Keratinocyte (primary cell): Measurements from ENCODE around the gene TNS1. TPM values are rescaled to one million over a fixed set of nuclear protein-coding genes. Genes with fewer than 3 reads are reported as not detected.

Source experiments
- DNase-seq: peaks from one replicate; pipeline ENCODE4 v3.0.0-alpha.2; 2011; ENCODE audit warnings: low read depth, missing footprints, low spot score
- FAIRE-seq: peaks from 2 replicates; lab custom pipeline; 2011; peaks lifted over from hg19 to GRCh38; lab: Jason Lieb, UNC
- H2AFZ ChIP-seq: 2 replicates; pipeline ENCODE4 v1.6.0; 2012; ENCODE audit warnings: low read length, control low read depth, inconsistent platforms; ENCODE audit not compliant: control insufficient read depth
- H3K27ac ChIP-seq: 2 replicates; pipeline ENCODE4 v1.5.1; 2011; ENCODE audit warnings: low read length; ENCODE audit not compliant: control insufficient read depth, insufficient read depth
- H3K27me3 ChIP-seq: 3 replicates; pipeline ENCODE4 v1.6.0; 2011; ENCODE audit warnings: low read length; ENCODE audit not compliant: control insufficient read depth, insufficient read depth; ENCODE audit errors: extremely low read depth
- H3K36me3 ChIP-seq, 2 experiments: 2 replicates in 1 of 2; 3 replicates in 1 of 2; pipeline ENCODE4 v1.5.1; 2011; ENCODE audit warnings: low read length in 2 of 2, mild to moderate bottlenecking in 1 of 2; ENCODE audit not compliant: control insufficient read depth in 2 of 2, insufficient read depth in 2 of 2; ENCODE audit errors: extremely low read depth in 1 of 2
- H3K4me1 ChIP-seq: 3 replicates; pipeline ENCODE4 v1.5.1; 2011; ENCODE audit warnings: low read length; ENCODE audit not compliant: control insufficient read depth, insufficient read depth; ENCODE audit errors: extremely low read depth
- H3K4me2 ChIP-seq: 3 replicates; pipeline ENCODE4 v1.6.0; 2011; ENCODE audit warnings: low read depth, low read length; ENCODE audit not compliant: control insufficient read depth, insufficient read depth; ENCODE audit errors: extremely low read depth
- H3K4me3 ChIP-seq, 3 experiments: fragments of 200-600 bp in 1 of 3; sonication (generic) in 1 of 3; 2 replicates in 2 of 3; 3 replicates in 1 of 3; pipeline ENCODE4 v1.5.1; 2011 to 2016; ENCODE audit warnings: low read length in 3 of 3, mild to moderate bottlenecking in 3 of 3, control low read depth in 2 of 3, inconsistent platforms in 1 of 3, low read depth in 1 of 3, mixed read lengths in 1 of 3, mixed run types in 1 of 3, moderate library complexity in 1 of 3; ENCODE audit not compliant: control insufficient read depth in 2 of 3, insufficient read depth in 2 of 3; ENCODE audit errors: extremely low read depth in 1 of 3
- H3K79me2 ChIP-seq: 2 replicates; pipeline ENCODE4 v1.6.0; 2012; ENCODE audit warnings: low read length; ENCODE audit not compliant: control insufficient read depth, insufficient read depth
- H3K9ac ChIP-seq: 3 replicates; pipeline ENCODE4 v1.6.0; 2011; ENCODE audit warnings: low read length; ENCODE audit not compliant: control insufficient read depth, insufficient read depth; ENCODE audit errors: extremely low read depth
- H3K9me1 ChIP-seq: 3 replicates; pipeline ENCODE4 v1.6.0; 2011; ENCODE audit warnings: low read length; ENCODE audit not compliant: control insufficient read depth, insufficient read depth; ENCODE audit errors: extremely low read depth
- H3K9me3 ChIP-seq: 2 replicates; pipeline ENCODE4 v1.5.1; 2012; ENCODE audit warnings: low read depth, low read length; ENCODE audit not compliant: control insufficient read depth
- H4K20me1 ChIP-seq: 3 replicates; pipeline ENCODE4 v1.6.0; 2011; ENCODE audit warnings: low read length; ENCODE audit not compliant: control insufficient read depth, insufficient read depth; ENCODE audit errors: extremely low read depth
- EZH2 ChIP-seq: IDR thresholded peaks from one replicate; pipeline ENCODE4 v1.6.1; 2012; ENCODE audit warnings: inconsistent platforms, mild to moderate bottlenecking, low read length, moderate library complexity
- dilution Hi-C: fragments of 300-500 bp; cut with MboI; formaldehyde crosslinking; loops from one replicate; pipeline ENCODE4 v1.7.0; 2020; ENCODE audit warnings: low sequenced_read_pairs; ENCODE audit not compliant: extremely low pct_ligation_motif_present
- polyA plus RNA-seq, 5 experiments: library from polyadenylated mRNA; depleted of rRNA in 3 of 5; stranded (reverse) in 3 of 5; stranded (forward) in 1 of 5; unstranded in 1 of 5; fragments of >200 nt; gene quantifications; 1 replicate in 1 of 5; 2 replicates in 3 of 5; 3 replicates in 1 of 5; pipeline versions ENCODE4 v1.2.1 to v1.2.3, GENCODE V29; 2011 to 2012; ENCODE audit warnings: missing spikeins in 2 of 5, low read depth in 1 of 5, low replicate concordance in 1 of 5
- TF ChIP-seq, protein P1 (sequence below), 3 experiments: IDR thresholded peaks in 1 of 3; conservative IDR thresholded peaks in 1 of 3; optimal IDR thresholded peaks in 1 of 3; 2 replicates in 2 of 3; 3 replicates in 1 of 3; pipeline versions ENCODE3 to v1.5.1; 2011; ENCODE audit warnings: low read length in 3 of 3, mild to moderate bottlenecking in 3 of 3, moderate library complexity in 2 of 3, control low read depth in 1 of 3, inconsistent platforms in 1 of 3; ENCODE audit not compliant: insufficient read depth in 2 of 3; ENCODE audit errors: extremely low read depth in 1 of 3

The TNS1 gene
- polyA plus RNA-seq, 1 donor (not counting 4 experiments of a cell fraction or from before 2014, with no cell fraction given), result 2.5 TPM

DNA sequence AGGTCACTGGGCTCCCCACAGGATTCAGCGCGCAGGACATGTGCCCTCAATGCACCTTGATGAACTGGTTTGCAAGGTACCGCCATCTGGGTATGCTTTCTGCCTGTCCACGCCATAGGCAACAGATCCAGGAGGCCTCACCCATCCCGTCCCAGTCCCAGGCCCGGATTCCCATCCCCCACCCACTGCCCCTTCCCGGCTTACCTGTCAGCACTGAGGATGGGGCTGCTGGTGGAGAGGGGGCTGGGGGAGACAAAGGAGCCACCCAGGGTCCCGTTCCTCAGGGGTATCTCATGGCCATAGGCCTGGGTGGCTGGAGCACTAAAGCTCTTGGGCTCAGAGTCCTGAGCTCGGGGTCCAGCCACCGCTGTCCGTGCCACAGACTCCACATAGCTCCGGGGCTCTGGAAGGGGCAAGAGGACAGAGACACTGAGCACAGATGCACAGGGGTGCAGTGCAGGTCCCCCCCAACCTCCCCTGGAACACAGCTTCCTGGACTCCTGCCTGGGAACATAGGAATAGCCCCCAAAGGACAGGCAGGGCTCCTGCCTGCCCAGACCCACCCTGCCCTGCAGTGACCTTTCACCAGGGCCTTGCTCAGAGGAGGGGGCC is 181.2 kb downstream of the TNS1 start:
- no peaks in the 10 kb centered on the region for H3K9me1 ChIP-seq
- dilution Hi-C loops, result no loop called here
- no peak overlapping the region for H3K4me3 ChIP-seq
- no peaks in the 10 kb centered on the region for H3K79me2 ChIP-seq
- no peak overlapping the region for H3K9ac ChIP-seq
- no peaks in the 10 kb centered on the region for H3K27me3 ChIP-seq
- H3K4me1 ChIP-seq, result peaks cover 9% of the 10 kb centered on the region
- no peak overlapping the region for H2AFZ ChIP-seq
- DNase-seq (no peak), FAIRE-seq (no peak)
- H3K9me3 ChIP-seq, result no peaks in the 10 kb centered on the region
- peaks cover 3% of the 10 kb centered on the region for H4K20me1 ChIP-seq
- TF ChIP-seq, protein P1, sequence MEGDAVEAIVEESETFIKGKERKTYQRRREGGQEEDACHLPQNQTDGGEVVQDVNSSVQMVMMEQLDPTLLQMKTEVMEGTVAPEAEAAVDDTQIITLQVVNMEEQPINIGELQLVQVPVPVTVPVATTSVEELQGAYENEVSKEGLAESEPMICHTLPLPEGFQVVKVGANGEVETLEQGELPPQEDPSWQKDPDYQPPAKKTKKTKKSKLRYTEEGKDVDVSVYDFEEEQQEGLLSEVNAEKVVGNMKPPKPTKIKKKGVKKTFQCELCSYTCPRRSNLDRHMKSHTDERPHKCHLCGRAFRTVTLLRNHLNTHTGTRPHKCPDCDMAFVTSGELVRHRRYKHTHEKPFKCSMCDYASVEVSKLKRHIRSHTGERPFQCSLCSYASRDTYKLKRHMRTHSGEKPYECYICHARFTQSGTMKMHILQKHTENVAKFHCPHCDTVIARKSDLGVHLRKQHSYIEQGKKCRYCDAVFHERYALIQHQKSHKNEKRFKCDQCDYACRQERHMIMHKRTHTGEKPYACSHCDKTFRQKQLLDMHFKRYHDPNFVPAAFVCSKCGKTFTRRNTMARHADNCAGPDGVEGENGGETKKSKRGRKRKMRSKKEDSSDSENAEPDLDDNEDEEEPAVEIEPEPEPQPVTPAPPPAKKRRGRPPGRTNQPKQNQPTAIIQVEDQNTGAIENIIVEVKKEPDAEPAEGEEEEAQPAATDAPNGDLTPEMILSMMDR (optimal IDR thresholded peaks at IDR 0.05 in 1 of 3, IDR thresholded peaks at IDR 0.05 in 1 of 3, conservative IDR thresholded peaks at IDR 0.05 in 1 of 3; ENCODE audit: extremely low read depth in 1 of 3, insufficient read depth in 2 of 3, low read length in 3 of 3), result no peak
- no peak for TF ChIP-seq EZH2
- no peaks in the 10 kb centered on the region for H3K36me3 ChIP-seq
- H3K27ac ChIP-seq, result no peak overlapping the region
- no peak overlapping the region for H3K4me2 ChIP-seq

DNA sequence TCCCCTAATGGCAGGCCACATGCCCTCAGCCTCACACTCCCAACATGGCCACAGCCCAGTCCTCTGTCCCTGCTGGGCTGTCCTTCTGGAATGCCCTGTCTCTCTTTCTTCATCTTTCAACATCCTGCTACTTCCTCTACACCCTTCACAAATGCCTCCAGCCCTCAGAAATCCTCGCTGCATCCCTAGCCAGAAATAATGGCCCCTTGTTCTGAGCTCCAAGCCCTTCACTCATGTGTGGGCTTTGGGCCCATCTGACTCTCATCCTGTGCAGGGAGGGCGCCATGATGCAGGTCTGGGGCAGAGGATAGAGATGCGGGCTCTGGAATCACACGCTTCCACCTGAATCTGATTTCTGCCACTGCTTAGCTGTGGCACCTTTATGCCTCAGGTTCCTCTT is 181.9 kb downstream of the TNS1 start:
- Histone ChIP-seq H3K4me3 (no peak overlapping the region), H3K9me1 (no peaks in the 10 kb centered on the region), H3K9me3 (no peaks in the 10 kb centered on the region), H3K79me2 (no peaks in the 10 kb centered on the region), H3K27ac (no peak overlapping the region), H3K27me3 (no peaks in the 10 kb centered on the region), H3K4me1 (peaks cover 7% of the 10 kb centered on the region), H2AFZ (no peak overlapping the region), H4K20me1 (peaks cover 3% of the 10 kb centered on the region), H3K4me2 (no peak overlapping the region), H3K36me3 (no peaks in the 10 kb centered on the region), H3K9ac (no peak overlapping the region)
- no peak for TF ChIP-seq EZH2
- TF ChIP-seq, protein P1 (optimal IDR thresholded peaks at IDR 0.05 in 1 of 3, IDR thresholded peaks at IDR 0.05 in 1 of 3, conservative IDR thresholded peaks at IDR 0.05 in 1 of 3; ENCODE audit: extremely low read depth in 1 of 3, insufficient read depth in 2 of 3, low read length in 3 of 3), result no peak
- FAIRE-seq (no peak), DNase-seq (no peak)
- dilution Hi-C loops, result no loop called here
